Subcutaneous adipose tissue (tissue), 4 donors: ENCODE results near the gene TRAF3. TPM values are rescaled to one million over a fixed set of nuclear protein-coding genes. Genes with fewer than 3 reads are reported as not detected.

Source experiments
- total RNA-seq, 4 donors: library from RNA; depleted of rRNA; stranded (reverse); fragments of >200 nt; gene quantifications; one replicate each; pipeline ENCODE4 v1.1.0, GENCODE V29; 2016
- TF ChIP-seq, protein P1 (sequence below): fragments of 450-650 bp; IDR thresholded peaks from one replicate; pipeline ENCODE4 v1.5.1; 2016; ENCODE audit warnings: low read depth, mild to moderate bottlenecking, control low read depth, antibody characterized with exemption, moderate library complexity

Gene TRAF3
- total RNA-seq, 4 donors from 2014 or later = 11.0 to 21.0 (median 14.0) TPM

GRCh38 chr14:102878970-102879460 lies 101.8 kb downstream of the TRAF3 start:
- TF ChIP-seq, protein P1, sequence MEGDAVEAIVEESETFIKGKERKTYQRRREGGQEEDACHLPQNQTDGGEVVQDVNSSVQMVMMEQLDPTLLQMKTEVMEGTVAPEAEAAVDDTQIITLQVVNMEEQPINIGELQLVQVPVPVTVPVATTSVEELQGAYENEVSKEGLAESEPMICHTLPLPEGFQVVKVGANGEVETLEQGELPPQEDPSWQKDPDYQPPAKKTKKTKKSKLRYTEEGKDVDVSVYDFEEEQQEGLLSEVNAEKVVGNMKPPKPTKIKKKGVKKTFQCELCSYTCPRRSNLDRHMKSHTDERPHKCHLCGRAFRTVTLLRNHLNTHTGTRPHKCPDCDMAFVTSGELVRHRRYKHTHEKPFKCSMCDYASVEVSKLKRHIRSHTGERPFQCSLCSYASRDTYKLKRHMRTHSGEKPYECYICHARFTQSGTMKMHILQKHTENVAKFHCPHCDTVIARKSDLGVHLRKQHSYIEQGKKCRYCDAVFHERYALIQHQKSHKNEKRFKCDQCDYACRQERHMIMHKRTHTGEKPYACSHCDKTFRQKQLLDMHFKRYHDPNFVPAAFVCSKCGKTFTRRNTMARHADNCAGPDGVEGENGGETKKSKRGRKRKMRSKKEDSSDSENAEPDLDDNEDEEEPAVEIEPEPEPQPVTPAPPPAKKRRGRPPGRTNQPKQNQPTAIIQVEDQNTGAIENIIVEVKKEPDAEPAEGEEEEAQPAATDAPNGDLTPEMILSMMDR = no peak

GRCh38 chr14:102882226-102882906 lies 105.1 kb downstream of the TRAF3 start:
- TF ChIP-seq, protein P1 = no peak

- TF ChIP-seq, protein P1 = no peak
Measured at GRCh38 chr14:102883089-102883541, 105.9 kb downstream of the TRAF3 start.

GRCh38 chr14:102883554-102883953 lies 106.3 kb downstream of the TRAF3 start:
- TF ChIP-seq, protein P1 = no peak

GRCh38 chr14:102885737-102886447 lies 108.6 kb downstream of the TRAF3 start:
- TF ChIP-seq, protein P1 = no peak

DNA sequence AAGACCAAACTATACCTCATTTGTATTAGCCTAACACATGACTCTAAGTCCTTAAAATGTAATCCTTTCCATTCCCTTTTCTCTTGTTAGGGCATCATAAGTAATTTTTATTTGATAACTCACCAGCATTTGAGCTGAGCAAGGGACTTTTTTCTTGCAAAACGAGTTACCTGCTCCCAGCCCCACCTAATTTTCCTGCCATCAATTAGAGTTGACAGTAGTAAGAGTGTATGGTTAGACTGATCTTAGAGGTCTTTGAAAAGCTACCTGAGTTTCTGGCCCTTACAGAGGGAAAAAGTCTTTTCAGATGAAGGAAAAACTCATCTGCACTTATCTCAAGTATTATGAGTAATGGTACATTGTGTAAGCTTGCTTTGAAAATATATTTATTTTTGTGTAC lies 111.5 kb downstream of the TRAF3 start:
- TF ChIP-seq, protein P1 = no peak

- TF ChIP-seq, protein P1 = no peak
Measured at GRCh38 chr14:102889615-102890014, 112.4 kb downstream of the TRAF3 start.
